A549 (cell line): ENCODE measurements around the gene RTL9.

Experiments used
- PHF8 ChIP-seq: fragments of 200-600 bp; sonication (generic); IDR thresholded peaks from 2 replicates; pipeline ENCODE4 v1.6.1; 2016; ENCODE audit warnings: low read depth, mild to moderate bottlenecking, antibody characterized with exemption, moderate library complexity, borderline replicate concordance
- TF ChIP-seq, protein P1 (sequence below): fragments of >200 bp; sonication (Bioruptor Twin); formaldehyde crosslinking; IDR thresholded peaks from 3 replicates; pipeline ENCODE4 v1.5.1; 2016
- TF ChIP-seq, protein P2 (sequence below): fragments of 450-650 bp; IDR thresholded peaks from 2 replicates; pipeline ENCODE4 v1.6.1; 2014; ENCODE audit warnings: antibody characterized with exemption

DNA sequence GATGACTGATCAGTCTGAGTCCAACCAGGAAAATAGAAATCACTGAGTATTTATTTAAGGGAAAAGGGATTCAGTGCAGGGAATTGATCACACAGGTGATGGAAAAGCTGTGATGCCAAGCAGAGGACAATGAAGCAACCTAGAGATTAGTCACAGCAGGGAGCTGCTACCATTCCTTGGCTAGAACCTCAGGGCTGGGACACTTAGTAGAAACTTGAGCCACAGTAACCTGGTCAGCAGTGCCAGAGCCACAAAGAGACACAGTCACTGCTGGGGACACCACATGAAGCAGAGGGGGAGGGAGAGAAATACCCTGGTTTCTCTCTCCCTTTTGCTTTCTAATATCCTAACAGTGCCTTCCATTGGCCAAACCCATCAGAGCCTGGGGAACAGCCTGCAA, 38.7 kb downstream of the RTL9 start:
- TF ChIP-seq, protein P1, sequence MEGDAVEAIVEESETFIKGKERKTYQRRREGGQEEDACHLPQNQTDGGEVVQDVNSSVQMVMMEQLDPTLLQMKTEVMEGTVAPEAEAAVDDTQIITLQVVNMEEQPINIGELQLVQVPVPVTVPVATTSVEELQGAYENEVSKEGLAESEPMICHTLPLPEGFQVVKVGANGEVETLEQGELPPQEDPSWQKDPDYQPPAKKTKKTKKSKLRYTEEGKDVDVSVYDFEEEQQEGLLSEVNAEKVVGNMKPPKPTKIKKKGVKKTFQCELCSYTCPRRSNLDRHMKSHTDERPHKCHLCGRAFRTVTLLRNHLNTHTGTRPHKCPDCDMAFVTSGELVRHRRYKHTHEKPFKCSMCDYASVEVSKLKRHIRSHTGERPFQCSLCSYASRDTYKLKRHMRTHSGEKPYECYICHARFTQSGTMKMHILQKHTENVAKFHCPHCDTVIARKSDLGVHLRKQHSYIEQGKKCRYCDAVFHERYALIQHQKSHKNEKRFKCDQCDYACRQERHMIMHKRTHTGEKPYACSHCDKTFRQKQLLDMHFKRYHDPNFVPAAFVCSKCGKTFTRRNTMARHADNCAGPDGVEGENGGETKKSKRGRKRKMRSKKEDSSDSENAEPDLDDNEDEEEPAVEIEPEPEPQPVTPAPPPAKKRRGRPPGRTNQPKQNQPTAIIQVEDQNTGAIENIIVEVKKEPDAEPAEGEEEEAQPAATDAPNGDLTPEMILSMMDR: no peak
- TF ChIP-seq, protein P2, sequence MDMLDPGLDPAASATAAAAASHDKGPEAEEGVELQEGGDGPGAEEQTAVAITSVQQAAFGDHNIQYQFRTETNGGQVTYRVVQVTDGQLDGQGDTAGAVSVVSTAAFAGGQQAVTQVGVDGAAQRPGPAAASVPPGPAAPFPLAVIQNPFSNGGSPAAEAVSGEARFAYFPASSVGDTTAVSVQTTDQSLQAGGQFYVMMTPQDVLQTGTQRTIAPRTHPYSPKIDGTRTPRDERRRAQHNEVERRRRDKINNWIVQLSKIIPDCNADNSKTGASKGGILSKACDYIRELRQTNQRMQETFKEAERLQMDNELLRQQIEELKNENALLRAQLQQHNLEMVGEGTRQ: no peak
- no peak for TF ChIP-seq PHF8
